NCI-H82 treated with DMSO at 0.1 percent for 48 hours (cell line): ENCODE data around the gene C2orf42.
"Not testable (repeated sequence)": the region's sequence is repeated elsewhere in the genome, so short reads cannot be mapped to it uniquely, and the experiment has no call there.

Experiments
- DNase-seq: peaks from one replicate; lab custom pipeline; 2025; ENCODE audit not compliant: unreplicated experiment; lab: John Stamatoyannopoulos, UW

C2orf42 gene

DNA sequence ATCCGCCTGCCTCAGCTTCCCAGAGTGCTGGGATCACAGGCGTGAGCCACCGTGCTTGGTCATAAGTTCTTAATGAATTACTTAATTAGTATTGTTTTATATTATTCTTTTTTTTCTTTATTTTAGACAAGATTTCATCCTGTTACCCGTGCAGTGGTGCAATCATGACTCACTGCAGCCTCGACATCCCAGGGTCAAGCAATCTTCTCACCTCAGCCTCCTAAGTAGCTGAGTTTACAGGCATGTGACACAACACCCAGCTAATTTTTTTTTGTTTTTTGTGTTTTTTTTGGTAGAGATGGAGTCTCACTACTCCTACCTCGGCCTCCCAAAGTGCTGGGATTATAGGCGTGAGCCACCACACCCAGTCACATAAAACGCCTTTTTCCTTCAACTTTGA, 17.3 kb downstream of the C2orf42 start:
- DNase-seq = no peak

GRCh38 chr2:70169654-70170245, 21.1 kb downstream of the C2orf42 start:
- not testable (repeated sequence) for DNase-seq

GRCh38 chr2:70161069-70161534, 29.7 kb downstream of the C2orf42 start:
- no peak for DNase-seq

GRCh38 chr2:70160545-70160944, 30.3 kb downstream of the C2orf42 start:
- no peak for DNase-seq

- not testable (repeated sequence) for DNase-seq
Measured at GRCh38 chr2:70149130-70149686, 41.6 kb downstream of the C2orf42 start.

- DNase-seq = not testable (repeated sequence)
Measured at GRCh38 chr2:70148211-70148760, 42.5 kb downstream of the C2orf42 start.

GRCh38 chr2:70145851-70146739, 44.7 kb downstream of the C2orf42 start:
- DNase-seq = no peak

DNA sequence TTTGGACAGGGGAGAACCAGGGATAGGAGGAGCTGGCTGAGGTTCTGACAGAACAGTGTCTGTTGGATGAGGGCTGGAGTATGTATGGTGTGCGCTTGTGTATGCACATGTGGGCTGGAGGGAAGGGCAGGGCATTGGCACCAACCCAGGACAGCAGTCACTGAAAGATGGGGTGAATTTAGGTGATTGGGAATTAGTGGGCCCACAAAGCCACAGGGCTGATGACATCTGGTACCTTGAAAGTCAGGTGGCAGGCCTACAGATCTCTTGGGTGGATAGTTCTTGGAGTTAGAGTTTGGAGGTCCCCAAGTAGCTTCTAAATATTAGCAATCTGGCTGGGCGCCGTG, 45.7 kb downstream of the C2orf42 start:
- DNase-seq = no peak

DNA sequence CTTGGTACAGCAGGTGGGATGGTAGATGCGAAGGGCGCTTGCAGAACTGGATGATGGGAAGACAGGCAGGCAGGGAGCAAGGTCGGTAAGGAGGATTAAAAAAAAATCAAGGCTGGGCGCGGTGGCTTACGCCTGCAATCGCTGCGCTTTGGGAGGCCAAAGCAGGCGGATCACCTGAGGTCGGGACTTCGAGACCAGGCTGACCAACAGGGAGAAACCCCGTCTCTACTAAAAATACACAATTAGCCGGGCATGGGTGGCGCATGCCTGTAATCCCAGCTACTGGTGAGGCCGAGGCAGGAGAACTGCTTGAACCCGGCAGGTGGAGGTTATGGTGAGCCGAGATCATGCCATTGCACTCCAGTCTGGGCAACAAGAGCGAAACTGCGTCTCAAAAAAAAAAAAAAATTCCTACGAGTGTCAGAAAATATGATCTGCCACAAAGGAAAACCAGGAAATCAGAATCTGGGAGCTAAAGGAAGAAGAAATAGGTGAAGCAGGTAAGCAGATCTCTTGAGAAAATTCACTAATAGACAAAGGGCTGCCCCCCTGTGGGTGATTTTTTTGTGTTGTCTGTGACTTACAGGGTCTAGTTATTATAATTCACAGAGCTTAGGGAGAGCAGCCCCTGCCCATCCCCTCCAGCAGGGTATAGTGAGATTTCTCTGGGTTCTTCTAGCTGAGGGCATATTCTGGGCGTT, 46.2 kb downstream of the C2orf42 start:
- DNase-seq = no peak

- DNase-seq = peak; percentile 29
Measured at GRCh38 chr2:70143314-70144150, 47.3 kb downstream of the C2orf42 start.

- peak; percentile 99 for DNase-seq
Measured at GRCh38 chr2:70142590-70143313, 48.1 kb downstream of the C2orf42 start.

DNA sequence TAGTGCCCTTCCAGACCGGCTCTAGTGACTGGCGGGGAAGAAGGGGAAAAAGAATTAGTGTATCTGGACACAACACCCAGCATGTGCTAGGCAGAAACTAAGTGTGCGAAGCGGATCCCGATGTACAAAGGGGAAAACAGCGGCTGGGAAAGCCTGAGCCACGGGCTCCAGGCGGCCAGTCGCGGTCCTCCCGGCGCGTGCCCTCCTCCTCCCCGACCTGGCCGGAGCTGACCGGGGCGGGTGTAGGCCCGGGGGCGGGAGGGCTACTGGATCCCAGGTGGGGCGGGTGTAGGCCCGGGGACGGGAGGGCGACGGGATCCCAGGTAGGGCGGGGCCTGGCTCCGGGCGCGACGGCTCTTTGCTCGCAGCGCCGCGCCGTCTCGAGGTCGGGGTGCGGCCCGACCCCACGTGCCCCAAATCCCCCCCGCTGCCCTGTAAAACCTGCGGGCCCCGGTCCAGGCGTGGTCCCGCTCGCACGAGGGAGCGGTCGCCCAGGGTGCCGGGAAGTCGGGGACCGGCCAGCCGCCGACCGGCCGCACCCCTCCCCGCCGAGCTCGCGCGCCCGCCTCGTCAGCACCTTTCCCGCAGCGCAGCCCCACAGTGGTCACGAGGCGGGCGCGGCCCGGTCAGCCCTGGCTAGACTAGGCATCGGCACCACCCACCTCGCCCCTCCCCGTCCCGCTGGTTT, 48.8 kb downstream of the C2orf42 start:
- DNase-seq = no peak

- peak; percentile 36 for DNase-seq
Measured at GRCh38 chr2:70141212-70141901, 49.5 kb downstream of the C2orf42 start.

DNA sequence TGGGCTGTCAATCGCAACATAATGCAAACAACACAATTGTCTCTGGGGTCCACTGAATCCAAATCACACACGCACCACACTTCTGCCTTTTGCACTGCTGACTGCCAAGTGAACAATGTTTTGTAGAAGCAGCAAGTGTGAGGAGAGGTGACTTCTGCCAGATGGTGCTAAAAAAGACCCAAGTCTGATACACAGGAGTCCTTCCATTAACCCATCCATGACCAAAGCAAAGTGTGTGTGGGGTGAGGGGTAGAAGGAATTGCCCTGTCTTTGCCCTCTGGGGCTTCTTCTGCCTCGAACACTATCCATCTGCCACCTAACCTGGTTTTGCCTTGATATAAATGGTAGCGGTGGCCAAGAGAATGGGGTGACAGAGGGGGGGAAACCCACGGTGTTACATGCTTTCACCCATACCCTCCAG, 50.0 kb downstream of the C2orf42 start:
- DNase-seq = no peak

GRCh38 chr2:70134323-70134983, 56.4 kb downstream of the C2orf42 start:
- not testable (repeated sequence) for DNase-seq

GRCh38 chr2:70133491-70134322, 57.1 kb downstream of the C2orf42 start:
- peak; percentile 48 for DNase-seq

GRCh38 chr2:70133127-70133452, 57.7 kb downstream of the C2orf42 start:
- DNase-seq = no peak
